ENCODE data around the gene COIL. TPM values are rescaled to one million over a fixed set of nuclear protein-coding genes. Genes with fewer than 3 reads are reported as not detected.
A peak's percentile ranks its signal among the peaks of the same experiment; 100 is the strongest.

COIL gene
- total and polyA plus RNA-seq, 2 donors (not counting 3 experiments of a cell fraction or from before 2014, with no cell fraction given) = 4.2 to 20.6 TPM

DNA sequence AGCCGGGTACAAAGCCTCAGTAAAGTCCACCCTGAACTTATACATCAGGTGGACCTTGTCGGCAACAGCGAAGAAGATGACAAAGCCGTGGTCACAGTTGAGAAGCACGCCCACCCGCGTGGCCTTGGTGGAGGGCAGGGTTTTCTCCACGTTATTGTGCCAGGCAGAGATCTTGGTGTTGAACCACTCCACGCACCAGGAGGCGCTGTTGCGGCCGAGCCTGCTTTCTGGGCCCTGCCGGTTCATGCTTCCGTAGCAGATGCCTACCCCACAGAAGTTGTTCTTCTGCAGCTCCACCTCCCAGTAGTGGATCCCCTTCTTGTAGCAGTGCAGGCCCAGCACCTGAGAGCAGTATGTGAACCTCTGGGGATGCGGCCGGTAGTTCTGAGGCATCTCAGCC, 69.1 kb downstream of the COIL start:
- no peak for TF ChIP-seq MAX (IDR thresholded peaks at IDR 0.05; ENCODE audit: insufficient read depth, insufficient read length)
- TF ChIP-seq, protein P1, sequence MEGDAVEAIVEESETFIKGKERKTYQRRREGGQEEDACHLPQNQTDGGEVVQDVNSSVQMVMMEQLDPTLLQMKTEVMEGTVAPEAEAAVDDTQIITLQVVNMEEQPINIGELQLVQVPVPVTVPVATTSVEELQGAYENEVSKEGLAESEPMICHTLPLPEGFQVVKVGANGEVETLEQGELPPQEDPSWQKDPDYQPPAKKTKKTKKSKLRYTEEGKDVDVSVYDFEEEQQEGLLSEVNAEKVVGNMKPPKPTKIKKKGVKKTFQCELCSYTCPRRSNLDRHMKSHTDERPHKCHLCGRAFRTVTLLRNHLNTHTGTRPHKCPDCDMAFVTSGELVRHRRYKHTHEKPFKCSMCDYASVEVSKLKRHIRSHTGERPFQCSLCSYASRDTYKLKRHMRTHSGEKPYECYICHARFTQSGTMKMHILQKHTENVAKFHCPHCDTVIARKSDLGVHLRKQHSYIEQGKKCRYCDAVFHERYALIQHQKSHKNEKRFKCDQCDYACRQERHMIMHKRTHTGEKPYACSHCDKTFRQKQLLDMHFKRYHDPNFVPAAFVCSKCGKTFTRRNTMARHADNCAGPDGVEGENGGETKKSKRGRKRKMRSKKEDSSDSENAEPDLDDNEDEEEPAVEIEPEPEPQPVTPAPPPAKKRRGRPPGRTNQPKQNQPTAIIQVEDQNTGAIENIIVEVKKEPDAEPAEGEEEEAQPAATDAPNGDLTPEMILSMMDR (IDR thresholded peaks at IDR 0.05; ENCODE audit: extremely low read depth in 1 of 2, insufficient read depth in 1 of 2, low read depth in 1 of 2, low read length in 2 of 2) = peak; percentile 55 to 66
- ChIA-PET CTCF (interaction anchor here (0.6 to 4.3 kb wide), 8 partner anchors 8 to 392 kb away, joined by 3 to 20 read pairs (median 4); partner anchors contain the start of gene TRIM25), POLR2A (no interaction called here)
- Histone ChIP-seq H3K9me1 (replicated peaks; ENCODE audit: control insufficient read depth, extremely low read depth, insufficient read depth, low read length) (no peaks in the 10 kb centered on the region), H3K4me2 (ENCODE audit: insufficient read depth, low read length) (no peak overlapping the region), H3K27ac (ENCODE audit: insufficient read depth, low read depth, low read length) (no peak overlapping the region), H3K36me3 (ENCODE audit: control insufficient read depth in 2 of 2, extremely low read depth in 1 of 2, insufficient read depth in 2 of 2, low read length in 2 of 2) (peaks cover 4 to 48% of the 10 kb centered on the region in 2 experiments), H2AFZ (ENCODE audit: low read depth, low read length) (no peak overlapping the region), H3K79me2 (ENCODE audit: control insufficient read depth, insufficient read depth, low read length) (no peaks in the 10 kb centered on the region), H3K9ac (replicated peaks; ENCODE audit: extremely low read depth, insufficient read depth, low read length) (no peak overlapping the region), H3K4me3 (replicated peaks in 1 of 3; ENCODE audit: insufficient read depth in 1 of 3, low read depth in 1 of 3, low read length in 3 of 3) (no peak overlapping the region), H3K4me1 (ENCODE audit: control insufficient read depth, extremely low read depth, insufficient read depth, low read length) (no peaks in the 10 kb centered on the region), H3K27me3 (ENCODE audit: control insufficient read depth in 2 of 2, insufficient read depth in 2 of 2, low read length in 2 of 2) (no peaks in the 10 kb centered on the region), H3K9me3 (replicated peaks; ENCODE audit: control insufficient read depth, insufficient read depth, low read length) (peaks cover 2% of the 10 kb centered on the region), H4K20me1 (replicated peaks; ENCODE audit: control insufficient read depth, extremely low read depth, insufficient read depth, low read length) (no peaks in the 10 kb centered on the region)
- no TSS peak for BruUV-seq (replicated peaks)
- dilution Hi-C loops (cut with MboI; ENCODE audit: extremely low pct_ligation_motif_present, low sequenced_read_pairs) (no loop called here), intact Hi-C loops (cut with micrococcal nuclease) (loop anchor here (1.0 kb wide), 3 partner anchors 23 to 70 kb away; partner anchors contain the start of gene COIL)
- DNase-seq (ENCODE audit: low read depth, low spot score) = peak; percentile 28
- peak; percentile 83 for FAIRE-seq

DNA sequence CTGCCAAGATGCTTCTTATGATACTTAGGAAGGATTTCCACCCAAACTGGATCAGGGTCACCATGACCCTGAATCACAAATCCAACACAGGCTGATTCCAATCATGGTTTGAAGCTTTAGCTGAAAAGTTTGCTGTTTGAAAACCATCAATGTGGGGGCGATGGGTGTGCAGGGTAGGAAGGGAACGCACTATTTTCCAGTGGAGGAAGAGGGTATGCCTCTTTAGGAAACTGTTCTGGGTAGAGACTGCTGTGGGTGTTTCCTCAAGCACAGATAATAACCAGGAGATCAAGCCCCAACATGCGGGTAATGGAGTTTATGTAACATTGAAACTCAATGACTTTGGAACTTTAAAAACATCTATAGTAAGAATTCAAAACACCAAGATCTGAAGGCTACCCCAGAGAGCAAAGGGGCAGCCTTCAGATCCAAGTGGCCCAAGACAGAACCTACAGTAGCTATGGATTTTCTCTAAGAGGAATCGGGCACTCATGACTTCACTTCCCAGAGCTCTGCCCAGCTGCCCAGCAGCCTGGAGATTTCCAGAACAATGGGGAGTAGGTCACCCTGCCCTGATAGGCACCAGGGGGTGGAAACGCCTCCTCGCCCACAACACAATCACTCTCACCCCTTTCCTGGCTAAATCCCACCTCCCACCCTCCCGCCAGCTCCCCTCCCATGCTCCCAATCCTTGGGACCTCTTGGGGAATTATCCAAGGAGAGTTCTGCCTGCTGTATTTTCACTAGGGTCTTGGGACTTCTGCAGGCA, 69.8 kb downstream of the COIL start:
- Histone ChIP-seq H2AFZ (ENCODE audit: low read depth, low read length) (no peak overlapping the region), H4K20me1 (replicated peaks; ENCODE audit: control insufficient read depth, extremely low read depth, insufficient read depth, low read length) (no peaks in the 10 kb centered on the region), H3K4me1 (ENCODE audit: control insufficient read depth, extremely low read depth, insufficient read depth, low read length) (no peaks in the 10 kb centered on the region), H3K79me2 (ENCODE audit: control insufficient read depth, insufficient read depth, low read length) (no peaks in the 10 kb centered on the region), H3K4me2 (ENCODE audit: insufficient read depth, low read length) (no peak overlapping the region), H3K9me3 (replicated peaks; ENCODE audit: control insufficient read depth, insufficient read depth, low read length) (peaks cover 2% of the 10 kb centered on the region), H3K4me3 (replicated peaks in 1 of 3; ENCODE audit: insufficient read depth in 1 of 3, low read depth in 1 of 3, low read length in 3 of 3) (no peak overlapping the region), H3K9me1 (replicated peaks; ENCODE audit: control insufficient read depth, extremely low read depth, insufficient read depth, low read length) (no peaks in the 10 kb centered on the region), H3K36me3 (ENCODE audit: control insufficient read depth in 2 of 2, extremely low read depth in 1 of 2, insufficient read depth in 2 of 2, low read length in 2 of 2) (peaks cover 4 to 50% of the 10 kb centered on the region in 2 experiments), H3K27ac (ENCODE audit: insufficient read depth, low read depth, low read length) (no peak overlapping the region), H3K9ac (replicated peaks; ENCODE audit: extremely low read depth, insufficient read depth, low read length) (no peak overlapping the region), H3K27me3 (ENCODE audit: control insufficient read depth in 2 of 2, insufficient read depth in 2 of 2, low read length in 2 of 2) (no peaks in the 10 kb centered on the region)
- intact Hi-C loops (cut with micrococcal nuclease) (loop anchor here (1.0 kb wide), 2 partner anchors 23 to 70 kb away; partner anchors contain the start of gene COIL), dilution Hi-C loops (cut with MboI; ENCODE audit: extremely low pct_ligation_motif_present, low sequenced_read_pairs) (no loop called here)
- TF ChIP-seq POLR2A (IDR thresholded peaks at IDR 0.05; ENCODE audit: low read depth, low read length) = no peak
- TF ChIP-seq MAX (IDR thresholded peaks at IDR 0.05; ENCODE audit: insufficient read depth, insufficient read length) = no peak
- no peak for TF ChIP-seq POLR2AphosphoS5 (IDR thresholded peaks at IDR 0.05; ENCODE audit: insufficient read depth, low read depth, low read length)
- TF ChIP-seq, protein P1 (IDR thresholded peaks at IDR 0.05; ENCODE audit: extremely low read depth in 1 of 2, insufficient read depth in 1 of 2, low read depth in 1 of 2, low read length in 2 of 2) = no peak
- no peak for TF ChIP-seq EZH2 (IDR thresholded peaks at IDR 0.05; ENCODE audit: borderline replicate concordance, low read depth, low read length, severe bottlenecking)
- no peak for TF ChIP-seq FOS (IDR thresholded peaks at IDR 0.05; ENCODE audit: borderline replicate concordance, insufficient read depth, low read length)
- DNase-seq (ENCODE audit: low read depth, low spot score) (no peak), FAIRE-seq (no peak)
- POLR2A ChIA-PET = no interaction called here
- CTCF ChIA-PET = interaction anchor here (0.8 to 4.3 kb wide), 8 partner anchors 12 to 391 kb away, joined by 3 to 20 read pairs (median 6); partner anchors contain the start of gene TRIM25
- BruUV-seq (replicated peaks) = no TSS peak
